ENCODE measurements around the gene PRMT7.

Gene PRMT7

DNA sequence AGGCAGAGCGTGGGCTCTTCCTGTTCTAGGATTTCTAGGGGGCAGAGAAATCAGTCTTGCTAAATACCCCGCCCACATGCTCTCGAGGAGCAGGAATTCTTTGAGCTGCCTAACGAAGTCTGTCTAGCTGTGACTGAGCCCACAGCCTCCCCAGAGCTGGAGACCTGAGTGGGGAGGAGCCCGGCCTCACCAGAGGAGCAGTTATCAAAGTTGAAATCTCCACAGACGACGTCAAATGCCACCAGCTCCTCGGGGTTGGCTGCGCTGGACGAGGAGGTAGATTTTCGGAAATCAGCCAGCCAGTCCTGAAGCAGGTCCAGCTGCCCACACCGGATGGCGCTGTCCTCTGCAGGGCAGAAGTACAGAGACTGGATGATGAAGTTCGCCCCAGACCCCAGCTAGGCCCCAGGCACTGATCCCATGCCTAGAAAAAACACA lies 53.8 kb downstream of the PRMT7 start:
- TF ChIP-seq, protein P1, sequence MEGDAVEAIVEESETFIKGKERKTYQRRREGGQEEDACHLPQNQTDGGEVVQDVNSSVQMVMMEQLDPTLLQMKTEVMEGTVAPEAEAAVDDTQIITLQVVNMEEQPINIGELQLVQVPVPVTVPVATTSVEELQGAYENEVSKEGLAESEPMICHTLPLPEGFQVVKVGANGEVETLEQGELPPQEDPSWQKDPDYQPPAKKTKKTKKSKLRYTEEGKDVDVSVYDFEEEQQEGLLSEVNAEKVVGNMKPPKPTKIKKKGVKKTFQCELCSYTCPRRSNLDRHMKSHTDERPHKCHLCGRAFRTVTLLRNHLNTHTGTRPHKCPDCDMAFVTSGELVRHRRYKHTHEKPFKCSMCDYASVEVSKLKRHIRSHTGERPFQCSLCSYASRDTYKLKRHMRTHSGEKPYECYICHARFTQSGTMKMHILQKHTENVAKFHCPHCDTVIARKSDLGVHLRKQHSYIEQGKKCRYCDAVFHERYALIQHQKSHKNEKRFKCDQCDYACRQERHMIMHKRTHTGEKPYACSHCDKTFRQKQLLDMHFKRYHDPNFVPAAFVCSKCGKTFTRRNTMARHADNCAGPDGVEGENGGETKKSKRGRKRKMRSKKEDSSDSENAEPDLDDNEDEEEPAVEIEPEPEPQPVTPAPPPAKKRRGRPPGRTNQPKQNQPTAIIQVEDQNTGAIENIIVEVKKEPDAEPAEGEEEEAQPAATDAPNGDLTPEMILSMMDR (IDR thresholded peaks at IDR 0.05), result no peak
- Mint-ChIP-seq H3K27ac (peak overlapping the region; percentile 48), H3K36me3 (ENCODE audit: low read depth) (no peaks in the 10 kb centered on the region), H3K4me3 (no peak overlapping the region), H3K27me3 (ENCODE audit: low read depth, poor library complexity) (no peaks in the 10 kb centered on the region), H3K4me1 (peaks cover 73% of the 10 kb centered on the region), H3K9me3 (no peaks in the 10 kb centered on the region)
- DNase-seq, result no peak

DNA sequence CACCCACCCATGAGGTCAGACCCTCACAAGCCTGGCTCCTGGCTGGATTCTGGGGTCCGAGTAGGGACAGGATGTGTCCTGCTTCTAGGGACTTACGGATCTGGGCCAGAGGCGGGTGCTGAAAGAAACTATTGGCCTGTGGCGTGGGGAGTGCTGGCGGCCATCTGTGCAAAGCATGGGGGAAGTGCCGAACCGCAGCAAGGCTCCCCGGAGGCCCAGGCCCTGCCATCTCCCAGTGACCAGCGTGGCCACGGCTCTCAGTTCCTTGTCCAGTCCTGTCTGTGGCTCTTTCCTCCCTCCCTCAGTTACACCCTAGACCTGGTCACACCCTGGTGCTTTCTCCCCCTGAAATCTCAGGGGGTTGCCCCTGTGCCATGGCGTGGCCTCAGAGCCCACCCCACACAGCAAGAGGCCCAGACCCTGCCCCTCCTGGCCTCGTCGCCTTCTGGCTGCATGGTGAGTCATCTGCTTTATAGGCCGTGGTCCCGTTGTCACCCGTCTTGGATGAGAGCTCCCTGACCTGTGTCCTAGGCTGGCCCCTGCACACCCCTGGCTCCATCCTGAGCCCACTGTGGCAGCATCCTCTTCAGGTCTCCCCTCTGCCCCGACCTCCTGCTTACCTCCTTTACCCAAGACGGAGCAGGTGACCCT lies 54.5 kb downstream of the PRMT7 start:
- peak overlapping the region; percentile 48 for H3K4me3 Mint-ChIP-seq
- H3K4me1 Mint-ChIP-seq, result peaks cover 78% of the 10 kb centered on the region
- peaks cover 2% of the 10 kb centered on the region for H3K27me3 Mint-ChIP-seq (ENCODE audit: low read depth, poor library complexity)

DNA sequence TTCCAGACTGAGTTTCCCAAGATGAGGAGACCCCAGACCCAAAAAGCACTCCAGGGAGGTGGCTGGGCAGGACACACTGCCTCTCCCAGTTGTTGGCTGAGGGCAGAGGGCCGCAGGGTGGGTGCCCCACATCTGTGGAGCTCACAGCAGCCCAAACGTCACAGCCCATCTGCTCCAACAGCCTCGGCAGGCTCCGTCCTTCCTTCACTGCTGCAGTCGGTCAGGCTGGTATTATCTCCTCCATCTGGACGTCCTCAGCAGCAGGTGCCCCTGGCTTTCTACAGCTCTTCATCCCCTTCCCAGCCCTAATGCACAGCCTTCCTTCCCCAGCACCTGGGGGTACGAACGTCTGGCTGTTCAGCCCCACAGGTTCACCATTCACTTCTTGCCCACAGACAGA lies 55.2 kb downstream of the PRMT7 start:
- DNase-seq, result no peak
- Mint-ChIP-seq H3K36me3 (ENCODE audit: low read depth) (no peaks in the 10 kb centered on the region), H3K27ac (no peak overlapping the region), H3K27me3 (ENCODE audit: low read depth, poor library complexity) (peaks cover 8% of the 10 kb centered on the region), H3K4me1 (peaks cover 76% of the 10 kb centered on the region), H3K4me3 (no peak overlapping the region), H3K9me3 (no peaks in the 10 kb centered on the region)
- TF ChIP-seq, protein P1 (IDR thresholded peaks at IDR 0.05), result no peak

More for the DNA sequence above, 54.5 kb downstream of the PRMT7 start:
- Mint-ChIP-seq H3K9me3 (no peaks in the 10 kb centered on the region), H3K36me3 (ENCODE audit: low read depth) (no peaks in the 10 kb centered on the region), H3K27ac (peak overlapping the region; percentile 85)
- TF ChIP-seq, protein P1 (IDR thresholded peaks at IDR 0.05), result no peak
- DNase-seq, result no peak

DNA sequence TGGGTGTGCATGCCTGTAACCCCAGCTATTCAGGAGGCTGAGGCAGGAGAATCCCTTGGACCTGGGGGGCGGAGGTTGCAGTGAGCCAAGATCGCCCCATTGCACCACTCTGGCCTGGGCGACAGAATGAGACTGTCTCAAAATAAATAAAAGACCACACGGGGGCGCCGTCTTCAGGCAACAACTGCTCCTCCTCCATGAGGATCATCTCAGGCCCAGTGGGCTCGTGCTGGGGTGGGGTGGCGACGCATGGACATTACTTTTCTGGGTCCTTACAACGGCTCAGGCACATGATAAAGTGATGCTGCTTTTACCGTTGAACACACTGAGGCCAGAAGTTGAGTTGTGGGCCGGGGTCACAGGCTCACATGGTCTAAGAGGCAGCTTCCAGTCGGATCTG lies 56.2 kb downstream of the PRMT7 start:
- DNase-seq, result peak; percentile 62
- Mint-ChIP-seq H3K36me3 (ENCODE audit: low read depth) (no peaks in the 10 kb centered on the region), H3K4me1 (peaks cover 75% of the 10 kb centered on the region), H3K4me3 (no peak overlapping the region), H3K27ac (peak overlapping the region; percentile 78), H3K27me3 (ENCODE audit: low read depth, poor library complexity) (peaks cover 10% of the 10 kb centered on the region), H3K9me3 (no peaks in the 10 kb centered on the region)
- TF ChIP-seq, protein P1 (IDR thresholded peaks at IDR 0.05), result peak; percentile 48

DNA sequence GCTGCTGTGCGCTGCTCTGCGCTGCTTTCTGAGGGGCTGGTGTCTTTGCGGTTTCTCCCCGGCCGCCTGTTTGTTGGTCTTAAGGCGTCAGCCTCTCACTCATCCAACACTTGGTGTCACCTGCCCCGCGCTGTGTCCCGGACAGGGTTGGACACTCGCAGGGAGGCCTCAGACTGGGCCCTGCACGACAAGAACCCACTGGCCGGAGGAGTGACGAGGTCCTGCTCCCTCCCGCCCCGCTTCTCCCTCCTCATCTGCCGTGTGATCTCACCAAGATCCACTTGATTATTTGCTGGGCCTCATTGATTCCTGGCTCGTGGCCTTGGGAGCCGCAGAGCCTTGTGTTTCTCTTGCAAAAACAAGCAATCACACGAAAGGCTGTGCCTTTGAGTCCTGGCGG lies 56.6 kb downstream of the PRMT7 start:
- no peak overlapping the region for H3K4me3 Mint-ChIP-seq
- peaks cover 11% of the 10 kb centered on the region for H3K27me3 Mint-ChIP-seq (ENCODE audit: low read depth, poor library complexity)
- TF ChIP-seq, protein P1 (IDR thresholded peaks at IDR 0.05), result no peak
- H3K9me3 Mint-ChIP-seq, result no peaks in the 10 kb centered on the region
- DNase-seq, result no peak
- H3K4me1 Mint-ChIP-seq, result peaks cover 76% of the 10 kb centered on the region
- H3K27ac Mint-ChIP-seq, result peak overlapping the region; percentile 78
- no peaks in the 10 kb centered on the region for H3K36me3 Mint-ChIP-seq (ENCODE audit: low read depth)

DNA sequence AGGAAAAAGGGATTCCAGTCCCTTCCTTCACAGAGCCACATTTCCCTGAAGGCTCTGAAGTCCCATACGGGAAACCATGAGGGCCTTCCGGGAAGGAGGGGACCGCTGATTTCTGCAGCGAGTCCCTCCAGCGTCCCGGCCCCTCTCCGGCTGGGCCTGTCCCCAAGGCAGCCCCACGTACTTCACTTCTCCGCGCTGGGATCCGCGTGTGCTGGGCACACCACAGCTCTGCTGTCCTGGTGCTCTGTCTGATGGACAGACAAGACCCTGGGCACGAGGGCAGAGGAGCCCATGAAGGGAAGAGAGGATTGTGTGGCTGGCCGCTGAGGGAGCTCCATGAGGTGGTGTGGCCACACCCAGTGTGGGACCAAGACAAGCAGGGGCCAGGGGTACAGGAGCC lies 57.1 kb downstream of the PRMT7 start:
- DNase-seq, result no peak
- no peak overlapping the region for H3K4me3 Mint-ChIP-seq
- TF ChIP-seq, protein P1 (IDR thresholded peaks at IDR 0.05), result no peak
- no peaks in the 10 kb centered on the region for H3K36me3 Mint-ChIP-seq (ENCODE audit: low read depth)
- H3K27me3 Mint-ChIP-seq (ENCODE audit: low read depth, poor library complexity), result peaks cover 11% of the 10 kb centered on the region
- peaks cover 77% of the 10 kb centered on the region for H3K4me1 Mint-ChIP-seq
- H3K9me3 Mint-ChIP-seq, result no peaks in the 10 kb centered on the region
- no peak overlapping the region for H3K27ac Mint-ChIP-seq

Measured in nephron progenitor cell (in vitro differentiated cells).